Measurements from ENCODE around the gene OOSP4B. TPM values are rescaled to one million over a fixed set of nuclear protein-coding genes. Genes with fewer than 3 reads are reported as not detected.

OOSP4B gene
- total and polyA plus RNA-seq, 2 of the 4 experiments (the other 2 are of a cell fraction): not detected

DNA sequence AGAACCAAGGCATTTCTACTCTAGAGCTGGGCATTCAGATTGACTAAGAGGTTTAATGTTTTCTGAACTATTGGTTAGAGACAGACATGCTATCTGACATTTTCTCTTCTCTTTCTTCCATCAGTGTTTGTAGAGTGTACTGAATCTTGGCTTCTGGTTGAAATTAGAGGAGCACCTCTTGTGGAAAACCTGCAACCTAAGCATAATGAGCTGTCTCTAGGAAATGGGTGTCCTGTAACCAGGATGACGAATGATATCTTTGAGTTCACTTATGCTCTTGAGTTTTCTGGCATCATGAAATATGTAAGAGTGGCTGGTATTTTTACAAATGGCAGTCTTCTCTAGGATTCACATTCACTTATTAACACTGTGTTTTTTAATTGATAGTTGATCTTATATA lies 33.8 kb upstream of the OOSP4B start:
- Histone ChIP-seq H3K9ac (ENCODE audit: low read depth, low read length) (no peak overlapping the region), H4K5ac (ENCODE audit: low read depth, low read length) (no peak overlapping the region), H3K18ac (ENCODE audit: low read depth, low read length) (no peak overlapping the region), H2BK120ac (ENCODE audit: low read depth, low read length) (no peak overlapping the region), H4K20me1 (ENCODE audit: insufficient read depth, low read length) (no peaks in the 10 kb centered on the region), H3K27ac (ENCODE audit: insufficient read depth, low read length) (no peak overlapping the region), H3K23ac (ENCODE audit: low read depth, low read length) (no peak overlapping the region), H2BK5ac (ENCODE audit: low read depth, low read length, poor library complexity, severe bottlenecking) (no peak overlapping the region), H3K9me1 (ENCODE audit: insufficient read depth, low read length) (no peaks in the 10 kb centered on the region), H2AFZ (replicated peaks; ENCODE audit: low read length, poor library complexity) (no peak overlapping the region), H3K4me2 (ENCODE audit: low read depth, low read length) (no peak overlapping the region), H2BK15ac (ENCODE audit: low read depth, low read length) (no peak overlapping the region), H3K4me1 (ENCODE audit: control insufficient read depth, insufficient read depth, low read length) (no peaks in the 10 kb centered on the region), H3K27me3 (ENCODE audit: control insufficient read depth, insufficient read depth, low read length) (no peaks in the 10 kb centered on the region), H3K36me3 (ENCODE audit: control insufficient read depth, insufficient read depth, low read length) (no peaks in the 10 kb centered on the region), H2BK20ac (ENCODE audit: low read depth, low read length) (no peak overlapping the region), H4K91ac (ENCODE audit: insufficient read depth, low read depth, low read length) (no peak overlapping the region), H3K4ac (ENCODE audit: low read depth, low read length) (no peak overlapping the region), H3K4me3 (ENCODE audit: insufficient read depth, low read depth, low read length) (no peak overlapping the region), H3K9me3 (ENCODE audit: control insufficient read depth, insufficient read depth, low read length) (no peaks in the 10 kb centered on the region), H3K79me1 (ENCODE audit: low read depth in 1 of 2, low read length in 2 of 2) (no peaks in the 10 kb centered on the region), H2AK9ac (replicated peaks; ENCODE audit: low read depth, low read length, poor library complexity) (no peak overlapping the region), H3K14ac (replicated peaks; ENCODE audit: low read depth, low read length) (no peak overlapping the region), H2AK5ac (ENCODE audit: low read depth, low read length) (no peak overlapping the region), H3K56ac (ENCODE audit: extremely low read depth, insufficient read depth, low read length) (no peak overlapping the region), H4K8ac (ENCODE audit: low read depth in 2 of 2, low read length in 2 of 2) (no peak overlapping the region)
- BruUV-seq (replicated peaks): no TSS peak
- intact Hi-C loops (cut with micrococcal nuclease): no loop called here
- in situ Hi-C loops (cut with MboI; ENCODE audit: low sequenced_read_pairs): no loop called here
- dilution Hi-C loops (cut with HindIII; ENCODE audit: low sequenced_read_pairs, unreplicated experiment): no loop called here
- WGBS, 2 experiments (ENCODE audit: extremely low coverage in 2 of 2, insufficient read length in 1 of 2): no CpG with 5 or more reads among the region's 1 CpG
- DNase-seq: no peak
- TF ChIP-seq POLR2A (IDR thresholded peaks at IDR 0.05; ENCODE audit: low read depth, low read length) (no peak), SMC3 (IDR thresholded peaks at IDR 0.05; ENCODE audit: low read depth, low read length) (no peak), MAFK (IDR thresholded peaks at IDR 0.05; ENCODE audit: low read depth, low read length) (peak; percentile 23; the same call in 1 of the 2 replicates)
- POLR2A ChIA-PET (ENCODE audit: unreplicated experiment): no interaction called here
- ATAC-seq (ENCODE audit: low read depth): no peak
- CTCF ChIA-PET: no interaction called here
